Activated CD8-positive, alpha-beta T cell treated with anti-CD3 and anti-CD28 coated beads for 36 hours (primary cell): ENCODE measurements around the gene ADO. TPM values are rescaled to one million over a fixed set of nuclear protein-coding genes. Genes with fewer than 3 reads are reported as not detected.

Source experiments
- ATAC-seq: fragments of 200-7000 bp; cut with Tn5 transposase; one replicate; pipeline ENCODE4 v1.10.0; 2021; ENCODE audit warnings: mild to moderate bottlenecking, moderate library complexity
- CTCF ChIA-PET: fragments of 350-600 bp; sonication (Branson Sonifier 250); formaldehyde crosslinking; loops from one replicate; lab custom pipeline; 2021; ENCODE audit warnings: antibody characterized with exemption; lab: Charles Lee
- POLR2A ChIA-PET: fragments of 350-600 bp; sonication (Branson Sonifier 250); formaldehyde crosslinking; loops from one replicate; lab custom pipeline; 2021; ENCODE audit warnings: antibody characterized with exemption; lab: Charles Lee
- DNase-seq: peaks from one replicate; pipeline ENCODE4 v3.0.0-alpha.2; 2020
- H3K27ac Mint-ChIP-seq: one replicate; pipeline ENCODE4 v1.8.0; 2021; ENCODE audit warnings: mild to moderate bottlenecking, mixed read lengths
- H3K27me3 Mint-ChIP-seq: one replicate; pipeline ENCODE4 v1.8.0; 2021; ENCODE audit warnings: mixed read lengths
- H3K36me3 Mint-ChIP-seq: one replicate; pipeline ENCODE4 v1.8.0; 2021; ENCODE audit warnings: low read depth, mixed read lengths
- H3K4me1 Mint-ChIP-seq: one replicate; pipeline ENCODE4 v1.8.0; 2021; ENCODE audit warnings: low read depth, mixed read lengths
- H3K4me3 Mint-ChIP-seq: one replicate; pipeline ENCODE4 v1.8.0; 2021; ENCODE audit warnings: mild to moderate bottlenecking, moderate library complexity, mixed read lengths
- H3K9me3 Mint-ChIP-seq: one replicate; pipeline ENCODE4 v1.8.0; 2021; ENCODE audit warnings: mixed read lengths
- CTCF ChIP-seq: fragments of 200-600 bp; IDR thresholded peaks from one replicate; pipeline ENCODE4 v1.8.0; 2022; ENCODE audit warnings: antibody characterized with exemption, mild to moderate bottlenecking
- intact Hi-C: fragments of 100-400 bp; cut with micrococcal nuclease; formaldehyde crosslinking; loops from one replicate; pipeline ENCODE4 v1.10.0; 2022
- total RNA-seq, 2 experiments: library from RNA; stranded (reverse); gene quantifications; one replicate each; pipeline ENCODE4 v1.2.3, GENCODE V29; 2021

The ADO gene
- total RNA-seq, 2 experiments from 2014 or later: 28.0 to 28.9 TPM

DNA sequence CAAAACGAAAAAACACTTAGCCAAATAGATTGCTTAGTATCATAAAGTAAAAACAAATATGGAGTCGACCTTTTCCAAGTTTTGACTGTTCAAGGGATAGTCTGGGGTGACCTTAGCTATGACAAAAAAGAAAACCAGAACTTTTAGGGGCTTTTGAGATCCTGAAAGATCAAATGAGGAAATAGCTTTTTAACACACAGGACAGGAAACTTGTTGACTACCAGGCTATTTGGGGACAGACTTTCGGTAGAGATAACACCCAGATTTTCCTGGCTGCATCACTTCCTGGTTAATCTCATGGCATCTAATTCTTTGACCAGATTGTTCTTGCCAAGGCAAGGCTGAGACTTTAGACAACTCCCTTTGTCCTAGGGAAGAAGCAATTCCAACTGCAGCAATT lies 46.1 kb downstream of the ADO start:
- H3K4me3 Mint-ChIP-seq: no peak overlapping the region
- no peak overlapping the region for H3K27ac Mint-ChIP-seq
- H3K4me1 Mint-ChIP-seq: peaks cover 52% of the 10 kb centered on the region
- peaks cover 2% of the 10 kb centered on the region for H3K36me3 Mint-ChIP-seq
- intact Hi-C loops: no loop called here
- ATAC-seq (no peak), DNase-seq (no peak)
- no peak for TF ChIP-seq CTCF
- POLR2A ChIA-PET: interaction anchor here (3.8 kb wide), 1 partner anchor 34 kb away, joined by 33 read pairs; the partner anchor contains the start of gene EGR2
- peaks cover 11% of the 10 kb centered on the region for H3K27me3 Mint-ChIP-seq
- peaks cover 25% of the 10 kb centered on the region for H3K9me3 Mint-ChIP-seq
- CTCF ChIA-PET: interaction anchor here (1.2 to 4.1 kb wide), 5 partner anchors 13 to 307 kb away, joined by 4 to 30 read pairs (median 4); partner anchors contain the start of gene EGR2

DNA sequence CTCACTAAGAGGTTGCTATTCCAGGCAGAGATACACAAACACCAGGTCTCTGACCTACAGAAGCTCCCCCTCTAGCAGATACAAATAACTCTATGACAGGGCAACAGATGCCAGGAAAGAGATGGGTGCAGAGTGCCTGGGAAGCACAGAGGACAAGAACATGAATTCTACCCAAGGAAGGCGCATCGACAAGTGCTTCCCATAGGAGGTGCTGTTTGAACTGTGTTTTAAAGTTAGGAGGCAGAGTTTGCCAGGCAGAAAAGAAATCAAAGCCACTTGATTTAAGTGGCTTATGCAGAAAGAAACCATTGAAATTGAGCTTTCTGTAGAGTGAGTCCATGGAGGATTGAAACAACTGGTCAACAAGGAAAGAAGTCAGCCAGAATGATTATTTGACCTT lies 46.9 kb downstream of the ADO start:
- TF ChIP-seq CTCF: peak; percentile 63
- Mint-ChIP-seq H3K36me3 (peaks cover 2% of the 10 kb centered on the region), H3K27me3 (peaks cover 11% of the 10 kb centered on the region), H3K9me3 (peaks cover 25% of the 10 kb centered on the region), H3K4me3 (no peak overlapping the region), H3K27ac (no peak overlapping the region), H3K4me1 (peaks cover 56% of the 10 kb centered on the region)
- intact Hi-C loops: no loop called here
- DNase-seq: peak; percentile 48
- no peak for ATAC-seq
- ChIA-PET POLR2A (interaction anchor here (1.1 to 3.8 kb wide), 3 partner anchors 28 to 144 kb away, joined by 3 to 33 read pairs (median 4); partner anchors contain the start of gene EGR2), CTCF (interaction anchor here (1.1 to 4.1 kb wide), 8 partner anchors 12 to 310 kb away, joined by 3 to 30 read pairs (median 4); partner anchors contain the start of gene EGR2)

DNA sequence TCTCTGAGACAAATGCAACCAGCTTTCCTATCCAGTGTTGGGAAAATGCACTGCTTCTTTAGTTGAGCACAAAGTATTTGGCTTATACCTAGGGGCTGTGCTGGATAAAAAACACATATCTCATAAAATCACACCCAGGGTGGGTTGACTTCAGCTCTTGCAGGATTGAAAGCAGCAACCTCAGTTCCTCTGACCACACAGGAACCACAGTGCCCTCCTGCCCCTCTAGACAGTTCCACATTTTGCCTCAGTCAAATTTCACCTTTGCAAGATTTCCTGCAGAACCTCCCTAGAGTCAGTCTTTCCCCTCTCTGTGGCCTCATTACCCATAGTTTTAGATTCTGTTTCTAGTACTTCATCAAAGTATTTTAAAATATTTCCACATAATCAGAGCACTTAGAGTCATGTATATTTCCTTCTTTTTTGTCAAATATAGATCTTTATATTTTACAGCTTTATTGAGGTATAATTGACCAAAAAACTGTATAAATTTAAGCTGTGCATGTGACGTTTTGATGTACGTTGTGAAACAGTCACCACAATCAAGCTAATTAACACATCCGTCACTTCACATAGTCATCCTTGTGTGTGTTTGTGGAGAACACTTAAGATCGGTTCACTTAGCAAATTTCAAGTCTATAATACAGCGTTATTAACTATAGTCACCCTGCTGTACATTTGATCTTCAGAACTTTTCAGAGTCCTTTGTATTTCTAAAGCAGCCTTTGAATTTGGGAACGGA lies 48.6 kb downstream of the ADO start:
- POLR2A ChIA-PET: interaction anchor here (1.1 to 3.8 kb wide), 8 partner anchors 10 to 142 kb away, joined by 4 to 33 read pairs (median 6); partner anchors contain the start of gene EGR2
- intact Hi-C loops: loop anchor here (1.0 to 2.0 kb wide), 5 partner anchors 36 to 172 kb away; partner anchors contain the start of gene EGR2
- TF ChIP-seq CTCF: no peak
- ATAC-seq: peak; percentile 60
- Mint-ChIP-seq H3K9me3 (peaks cover 10% of the 10 kb centered on the region), H3K4me3 (peak overlapping the region; percentile 51), H3K4me1 (peaks cover 69% of the 10 kb centered on the region), H3K36me3 (no peaks in the 10 kb centered on the region), H3K27ac (peak overlapping the region; percentile 94), H3K27me3 (peaks cover 10% of the 10 kb centered on the region)
- CTCF ChIA-PET: interaction anchor here (0.7 to 4.1 kb wide), 7 partner anchors 17 to 304 kb away, joined by 3 to 30 read pairs (median 3); partner anchors contain the start of gene EGR2
- peak; percentile 89 for DNase-seq

GRCh38 chr10:62853710-62854109 lies 49.2 kb downstream of the ADO start:
- ChIA-PET POLR2A (interaction anchor here (1.1 to 3.8 kb wide), 7 partner anchors 9 to 121 kb away, joined by 4 to 33 read pairs (median 7); partner anchors contain the start of gene EGR2), CTCF (interaction anchor here (0.7 to 4.1 kb wide), 7 partner anchors 17 to 304 kb away, joined by 3 to 30 read pairs (median 3); partner anchors contain the start of gene EGR2)
- peaks cover 4% of the 10 kb centered on the region for H3K9me3 Mint-ChIP-seq
- TF ChIP-seq CTCF: no peak
- intact Hi-C loops: loop anchor here (1.0 to 2.0 kb wide), 5 partner anchors 37 to 173 kb away; partner anchors contain the start of gene EGR2
- H3K27ac Mint-ChIP-seq: peak overlapping the region; percentile 94
- peaks cover 71% of the 10 kb centered on the region for H3K4me1 Mint-ChIP-seq
- peaks cover 9% of the 10 kb centered on the region for H3K27me3 Mint-ChIP-seq
- H3K4me3 Mint-ChIP-seq: peak overlapping the region; percentile 51
- peak; percentile 60 for ATAC-seq
- peak; percentile 84 for DNase-seq
- H3K36me3 Mint-ChIP-seq: no peaks in the 10 kb centered on the region
